Fibroblast of mammary gland (primary cell): Measurements from ENCODE around the gene SHFL.

Experiments used
- DNase-seq: peaks from one replicate; pipeline ENCODE4 v3.0.0-alpha.2; 2010; ENCODE audit warnings: low read depth
- H3K4me3 ChIP-seq: 2 replicates; pipeline ENCODE4 v1.5.1; 2011; ENCODE audit warnings: low read depth, mild to moderate bottlenecking, low read length, moderate library complexity; ENCODE audit not compliant: control insufficient read depth
- TF ChIP-seq, protein P1 (sequence below): conservative IDR thresholded peaks from 2 replicates; pipeline ENCODE4 v1.5.1; 2011; ENCODE audit warnings: low read depth, low read length, inconsistent platforms; ENCODE audit not compliant: control insufficient read depth, insufficient read depth

The SHFL gene

DNA sequence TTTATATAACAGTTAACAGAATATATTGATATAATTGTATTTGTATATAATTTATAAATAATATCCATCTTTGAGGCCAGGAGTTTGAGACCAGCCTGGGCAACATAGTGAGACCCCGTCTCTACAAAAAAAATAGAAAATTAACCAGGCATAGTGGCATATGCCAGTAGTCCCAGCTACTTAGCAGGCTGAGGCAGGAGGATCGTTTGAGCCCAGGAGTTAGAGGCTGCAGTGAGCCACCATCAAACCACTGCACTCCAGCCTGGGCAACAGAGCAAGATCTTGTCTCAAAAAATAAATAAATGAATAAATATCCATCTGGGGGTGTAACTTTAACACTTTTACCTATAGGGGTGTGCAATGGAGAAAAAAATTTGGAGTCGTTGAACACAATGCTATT is 1.3 kb upstream of the SHFL start:
- TF ChIP-seq, protein P1, sequence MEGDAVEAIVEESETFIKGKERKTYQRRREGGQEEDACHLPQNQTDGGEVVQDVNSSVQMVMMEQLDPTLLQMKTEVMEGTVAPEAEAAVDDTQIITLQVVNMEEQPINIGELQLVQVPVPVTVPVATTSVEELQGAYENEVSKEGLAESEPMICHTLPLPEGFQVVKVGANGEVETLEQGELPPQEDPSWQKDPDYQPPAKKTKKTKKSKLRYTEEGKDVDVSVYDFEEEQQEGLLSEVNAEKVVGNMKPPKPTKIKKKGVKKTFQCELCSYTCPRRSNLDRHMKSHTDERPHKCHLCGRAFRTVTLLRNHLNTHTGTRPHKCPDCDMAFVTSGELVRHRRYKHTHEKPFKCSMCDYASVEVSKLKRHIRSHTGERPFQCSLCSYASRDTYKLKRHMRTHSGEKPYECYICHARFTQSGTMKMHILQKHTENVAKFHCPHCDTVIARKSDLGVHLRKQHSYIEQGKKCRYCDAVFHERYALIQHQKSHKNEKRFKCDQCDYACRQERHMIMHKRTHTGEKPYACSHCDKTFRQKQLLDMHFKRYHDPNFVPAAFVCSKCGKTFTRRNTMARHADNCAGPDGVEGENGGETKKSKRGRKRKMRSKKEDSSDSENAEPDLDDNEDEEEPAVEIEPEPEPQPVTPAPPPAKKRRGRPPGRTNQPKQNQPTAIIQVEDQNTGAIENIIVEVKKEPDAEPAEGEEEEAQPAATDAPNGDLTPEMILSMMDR, result no peak

DNA sequence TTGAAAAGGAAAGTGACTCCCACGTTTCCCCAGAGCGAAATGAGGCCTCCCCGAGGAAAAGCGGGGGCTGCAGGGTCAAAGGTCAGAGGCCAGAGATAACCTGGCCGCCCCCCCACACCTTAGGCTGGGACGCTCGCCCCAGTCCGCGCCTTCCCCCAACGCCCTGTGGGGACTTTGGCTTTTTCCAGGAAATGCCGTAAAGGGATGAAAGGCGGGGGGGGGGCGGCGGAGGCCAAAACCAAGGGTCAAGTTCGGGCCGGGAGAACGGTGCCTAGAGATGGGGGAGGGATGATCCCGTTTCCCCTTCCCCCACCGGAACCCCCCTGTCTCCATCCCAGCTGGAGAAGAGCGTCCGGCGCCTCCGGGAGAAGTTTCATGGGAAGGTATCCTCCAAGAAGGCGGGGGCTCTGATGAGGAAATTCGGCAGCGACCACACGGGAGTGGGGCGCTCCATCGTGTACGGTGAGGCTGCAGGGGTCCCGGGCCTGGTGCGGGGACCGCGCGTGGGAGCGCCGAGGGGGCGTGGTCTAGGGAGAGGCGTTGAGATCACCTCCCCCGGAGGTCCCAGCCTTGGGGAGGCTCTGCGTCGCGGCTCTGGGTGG is 575 bp downstream of the SHFL start:
- TF ChIP-seq, protein P1, result no peak
- no peak for DNase-seq
- H3K4me3 ChIP-seq, result peak overlapping the region; percentile 85

More for the DNA sequence above, 1.3 kb upstream of the SHFL start:
- no peak overlapping the region for H3K4me3 ChIP-seq
- no peak for DNase-seq

DNA sequence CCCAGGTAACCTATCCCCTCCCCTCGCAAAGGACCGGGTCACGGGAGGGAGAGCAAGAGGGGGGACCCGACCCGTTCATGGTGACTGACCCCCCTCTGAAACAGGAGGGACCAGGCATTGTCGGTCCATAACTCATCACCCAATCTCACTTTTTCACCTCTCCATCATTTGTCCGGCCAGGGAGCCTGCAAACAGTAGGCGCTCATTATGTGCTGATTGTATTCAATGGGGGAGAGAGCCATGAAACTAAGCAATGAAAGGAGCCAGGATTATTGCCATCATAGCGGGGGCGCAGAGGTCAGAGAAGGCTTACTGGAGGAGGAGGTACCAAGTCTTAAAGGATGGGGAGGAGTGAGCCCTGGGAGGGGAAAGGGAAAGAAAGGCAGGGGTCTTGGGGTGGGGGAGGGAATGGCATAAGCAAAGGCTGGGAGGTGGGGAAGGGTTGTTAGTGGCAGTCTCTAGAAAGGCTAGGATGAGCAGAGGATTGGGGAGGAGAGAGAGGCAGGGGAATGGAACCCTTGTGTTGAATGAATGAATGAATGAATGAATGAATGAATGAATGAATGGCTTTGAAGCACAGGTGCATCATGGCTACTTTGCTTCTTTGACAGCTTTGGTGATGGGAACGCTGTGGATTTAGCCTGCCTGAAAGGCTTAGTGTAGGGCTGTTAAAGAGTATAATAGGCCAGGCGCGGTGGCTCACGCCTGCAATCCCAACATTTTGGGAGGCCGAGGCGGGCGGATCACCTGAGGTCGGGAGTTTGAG is 1.4 kb downstream of the SHFL start:
- DNase-seq, result no peak
- no peak overlapping the region for H3K4me3 ChIP-seq
- TF ChIP-seq, protein P1, result no peak

DNA sequence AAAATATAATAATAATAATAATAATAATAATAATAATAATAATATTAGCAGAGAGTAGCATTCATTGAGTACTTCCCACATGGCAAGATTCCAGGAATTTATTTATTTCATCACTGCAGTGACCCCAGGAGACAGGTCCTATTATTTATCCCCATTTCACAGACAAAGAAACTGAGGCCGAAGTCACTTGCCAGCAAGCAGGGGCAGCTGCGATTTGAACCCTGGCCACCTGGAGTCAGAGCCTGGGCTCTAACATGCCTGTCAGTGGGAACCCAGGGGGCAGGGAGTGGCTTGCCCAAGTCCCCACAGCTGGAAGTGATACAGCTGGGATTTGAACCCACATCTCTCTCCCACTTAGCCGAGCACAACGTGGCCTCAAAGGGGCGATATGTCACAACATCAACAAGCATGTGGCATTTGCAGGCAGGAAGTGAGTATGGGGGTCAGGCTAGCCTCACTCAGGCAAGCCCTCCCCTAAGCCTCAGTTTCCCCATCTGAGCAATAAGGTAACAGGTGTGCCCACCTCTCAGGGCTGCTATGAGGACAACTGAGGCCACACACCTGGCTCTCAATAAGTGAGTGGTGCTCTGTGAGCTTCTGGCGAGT is 2.9 kb downstream of the SHFL start:
- no peak for DNase-seq
- TF ChIP-seq, protein P1, result no peak
- H3K4me3 ChIP-seq, result no peak overlapping the region

DNA sequence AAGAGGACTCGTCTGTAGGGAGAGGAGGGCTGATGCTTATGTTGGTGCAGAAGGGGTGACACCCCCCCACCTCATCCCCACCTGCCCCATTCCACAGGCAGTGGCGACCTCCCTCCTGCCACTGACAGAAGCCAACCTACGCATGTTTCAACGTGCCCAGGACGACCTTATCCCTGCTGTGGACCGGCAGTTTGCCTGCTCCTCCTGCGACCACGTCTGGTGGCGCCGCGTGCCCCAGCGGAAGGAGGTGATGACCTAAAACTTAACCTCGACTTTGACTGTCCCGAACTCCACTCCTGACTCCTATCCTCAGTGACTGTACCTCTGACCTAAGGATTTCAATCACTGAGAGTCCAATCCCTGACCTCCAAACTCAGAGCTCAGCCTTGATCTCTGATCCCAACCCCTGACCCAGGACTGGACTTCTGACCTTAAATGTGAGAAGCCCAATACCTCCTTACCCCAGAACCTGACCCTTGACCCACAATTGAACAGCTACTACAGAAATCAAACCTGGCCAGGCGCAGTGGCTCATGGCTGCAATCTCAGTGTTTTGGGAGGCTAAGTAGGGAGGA is 3.8 kb downstream of the SHFL start:
- TF ChIP-seq, protein P1, result no peak
- no peak for DNase-seq
- no peak overlapping the region for H3K4me3 ChIP-seq

DNA sequence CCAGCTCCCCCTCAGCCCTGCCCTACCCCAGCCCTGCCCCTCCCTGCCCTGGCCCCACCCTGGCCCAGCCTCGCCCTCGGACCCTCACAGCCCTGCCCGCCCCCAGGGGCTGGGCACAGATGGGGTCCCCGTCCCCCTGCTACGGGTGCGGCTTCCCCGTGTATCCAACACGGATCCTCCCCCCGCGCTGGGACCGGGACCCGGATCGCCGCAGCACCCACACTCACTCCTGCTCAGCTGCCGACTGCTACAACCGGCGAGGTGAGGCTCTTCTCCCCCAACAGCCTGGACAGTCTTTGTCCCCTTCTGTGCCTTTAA is 5.2 kb downstream of the SHFL start:
- no peak for DNase-seq
- TF ChIP-seq, protein P1, result no peak
- H3K4me3 ChIP-seq, result no peak overlapping the region
